Adrenal gland (tissue), 12 donors: ENCODE results near the gene DNAJB2. TPM values are rescaled to one million over a fixed set of nuclear protein-coding genes. Genes with fewer than 3 reads are reported as not detected.

Experiments used
- DNase-seq, 7 donors: peaks; one replicate each; pipeline ENCODE4 v3.0.0-alpha.2; 2019 to 2020
- H3K27ac ChIP-seq, 5 donors: fragments of 200-600 bp; sonication (generic) in 4 of 5; 1 replicate in 3 of 5; 2 replicates in 2 of 5; pipeline versions ENCODE4 v1.5.1 to v1.8.0; 2016 to 2020; ENCODE audit warnings: mild to moderate bottlenecking in 1 of 5
- H3K27me3 ChIP-seq: fragments of 200-600 bp; 2 replicates; pipeline ENCODE4 v1.8.0; 2021
- H3K36me3 ChIP-seq, 2 donors: fragments of 200-600 bp; replicated peaks in 1 of 2; 1 replicate in 1 of 2; 2 replicates in 1 of 2; pipeline versions ENCODE4 v1.5.1 to v1.8.0; 2018 to 2022
- H3K4me1 ChIP-seq, 2 donors: fragments of 200-600 bp; replicated peaks in 1 of 2; 1 replicate in 1 of 2; 2 replicates in 1 of 2; pipeline versions ENCODE4 v1.5.1 to v1.8.0; 2018 to 2021
- H3K4me3 ChIP-seq, 4 donors: fragments of 200-600 bp; sonication (generic) in 3 of 4; one replicate each; pipeline ENCODE4 v1.5.1; 2016 to 2018
- H3K9me3 ChIP-seq, 3 donors: fragments of 200-600 bp; sonication (generic) in 1 of 3; replicated peaks in 1 of 3; 1 replicate in 2 of 3; 2 replicates in 1 of 3; pipeline versions ENCODE4 v1.5.1 to v1.8.0; 2016 to 2021
- CTCF ChIP-seq, 6 experiments: fragments of 450-650 bp in 4 of 6; fragments of 200-600 bp in 2 of 6; sonication (generic) in 1 of 6; IDR thresholded peaks; 1 replicate in 5 of 6; 2 replicates in 1 of 6; pipeline versions ENCODE4 v1.5.1 to v1.8.0; 2016 to 2021; ENCODE audit warnings: antibody characterized with exemption in 6 of 6, mild to moderate bottlenecking in 2 of 6, moderate library complexity in 1 of 6
- POLR2A ChIP-seq, 2 donors: fragments of 450-650 bp; IDR thresholded peaks; one replicate each; pipeline ENCODE4 v1.6.1; 2017; ENCODE audit warnings: antibody characterized with exemption in 2 of 2, mild to moderate bottlenecking in 2 of 2, moderate library complexity in 1 of 2
- WGBS, 4 donors: extraction: QIAGEN DNeasy Blood & Tissue Kit in 2 of 4; methylation state at CpG; one replicate each; pipeline versions ENCODE4 v1.1.5 to v1.1.7; 2013 to 2017; 5-methylcytosine and 5-hydroxymethylcytosine counted together
- intact Hi-C, 2 donors: fragments of 100-400 bp; cut with DNase I; formaldehyde crosslinking; loops; one replicate each; pipeline versions ENCODE4 v1.14.1 to v1.15.0; 2022 to 2023
- polyA plus RNA-seq, 3 donors: library from polyadenylated mRNA; stranded (reverse); fragments of 200-250 nt in 2 of 3; fragments of 350-450 nt in 1 of 3; fragmentation: Illumina TruSeq in 1 of 3; extraction: RNeasy Lipid Tissue Mini Kit (QIAGEN cat#74804) in 1 of 3; gene quantifications; one replicate each; pipeline ENCODE4 v1.2.3, GENCODE V29; 2013 to 2014
- total RNA-seq, 9 donors: library from RNA; depleted of rRNA in 4 of 9; stranded (reverse); fragments of >200 nt in 4 of 9; fragments of 120-200 nt in 1 of 9; fragmentation: NEBNext Ultra II Directional in 1 of 9; extraction: Animal tissue kit (Norgen Biotek cat#: 25700) in 1 of 9; gene quantifications; one replicate each; pipeline versions ENCODE4 v1.1.0 to v1.2.4, GENCODE V29; 2013 to 2023
- donor health status: healthy with polysubstance abuse.
- donor health status: Bipolar disorder and iron deficiency.
- donor health status: DM: yes; HTN: yes; CAD: no.
- donor health status: DM: no; HTN: no; CAD: no.
- donor health status: DM: no; HTN: no; CAD: no.
- donor health status: DM: yes; HTN: yes; CAD: no.

DNAJB2 gene
- total and polyA plus RNA-seq, 12 donors, result 80.6 to 201 (median 137) TPM

GRCh38 chr2:219325657-219326315 is 46.6 kb downstream of the DNAJB2 start:
- no peak for DNase-seq
- intact Hi-C loops, result no loop called here
- TF ChIP-seq CTCF (IDR thresholded peaks at IDR 0.05), result no peak
- TF ChIP-seq POLR2A (IDR thresholded peaks at IDR 0.05), result no peak
- no peaks in the 10 kb centered on the region for H3K9me3 ChIP-seq
- no peaks in the 10 kb centered on the region for H3K36me3 ChIP-seq
- WGBS, 4 donors, result 59 to 67% (median 61%) methylated on average over 9 of the region's 9 CpGs
- H3K27ac ChIP-seq, result no peak overlapping the region
- H3K4me3 ChIP-seq, result no peak overlapping the region
- H3K27me3 ChIP-seq, result no peaks in the 10 kb centered on the region
- no peaks in the 10 kb centered on the region for H3K4me1 ChIP-seq

DNA sequence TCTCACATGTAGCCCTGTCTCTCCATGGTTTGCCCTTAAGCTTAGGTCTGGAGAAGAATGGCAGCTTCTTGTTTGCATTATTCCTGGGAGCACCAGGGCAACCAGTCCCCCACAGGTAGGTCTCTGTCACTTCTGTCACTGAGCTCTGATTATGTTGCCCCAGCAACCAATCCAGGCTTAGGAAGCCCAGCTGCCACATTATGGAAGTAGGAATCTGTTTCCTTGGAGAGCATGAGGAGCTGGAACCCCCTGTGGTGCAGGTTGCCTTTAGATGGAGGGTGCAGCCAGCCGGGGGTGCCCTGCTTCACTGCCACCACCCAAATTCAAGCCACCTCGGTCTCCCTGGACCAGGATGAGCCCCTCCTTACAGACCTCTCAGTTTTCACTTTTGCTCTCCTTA is 48.6 kb downstream of the DNAJB2 start:
- Histone ChIP-seq H3K27ac (no peak overlapping the region), H3K27me3 (peaks cover 12% of the 10 kb centered on the region), H3K9me3 (no peaks in the 10 kb centered on the region), H3K36me3 (no peaks in the 10 kb centered on the region), H3K4me1 (no peaks in the 10 kb centered on the region), H3K4me3 (no peak overlapping the region)
- DNase-seq, result no peak
- intact Hi-C loops, result no loop called here
- TF ChIP-seq POLR2A (IDR thresholded peaks at IDR 0.05) (no peak), CTCF (IDR thresholded peaks at IDR 0.05) (no peak)
- WGBS, 4 donors, result 35 to 53% (median 41%) methylated on average over 2 of the region's 2 CpGs

DNA sequence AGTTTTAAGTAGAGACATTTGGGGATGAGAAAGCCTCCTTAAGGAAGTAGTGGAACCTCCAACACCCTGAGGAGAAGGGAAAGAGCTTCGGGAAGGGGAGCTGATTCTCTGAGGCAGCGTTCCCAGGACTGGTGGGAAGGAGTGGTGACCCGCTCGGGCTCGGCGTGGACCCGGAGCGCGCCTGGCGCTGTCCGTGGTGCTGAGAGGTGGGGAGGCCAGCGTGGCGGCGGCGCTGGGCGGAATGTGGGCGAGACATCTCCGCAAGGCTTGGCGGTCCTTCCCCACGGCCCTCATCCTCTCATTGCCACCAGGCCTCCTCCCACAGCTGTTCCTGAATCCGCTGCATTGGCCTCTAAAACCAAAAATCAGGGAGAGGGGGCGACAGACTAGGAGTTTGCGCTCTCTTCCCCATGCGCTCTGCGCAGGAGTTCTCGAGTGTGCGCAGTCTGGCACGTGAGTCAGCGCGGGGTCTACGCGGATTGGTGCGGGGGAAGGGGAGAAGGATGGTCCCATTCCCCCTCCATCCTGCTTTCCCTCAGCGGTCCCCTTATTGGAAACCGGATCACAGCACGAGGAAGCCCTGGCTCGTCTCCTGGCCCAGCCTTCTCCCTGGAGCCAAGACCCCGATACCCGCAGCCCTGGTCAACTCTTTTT is 52.5 kb downstream of the DNAJB2 start:
- intact Hi-C loops, result no loop called here
- DNase-seq, result peak in 6 of 7 donors; percentile 11 to 45 (median 36)
- H3K27me3 ChIP-seq, result peaks cover 12% of the 10 kb centered on the region

GRCh38 chr2:219332542-219332941 is 53.4 kb downstream of the DNAJB2 start, which contains the start of gene RESP18:
Gene RESP18, minus strand, starts transcription at chr2:219332744.
- H3K27ac ChIP-seq, result no peak within 1 kb of the TSS
- H3K9me3 ChIP-seq, result no peaks in the 10 kb centered on the region
- peaks cover 12% of the 10 kb centered on the region for H3K27me3 ChIP-seq
- DNase-seq, result peak in 1 of 7 donors; percentile 17
- 6 to 8% (median 7%) methylated on average over 22 to 24 of the region's 24 CpGs for WGBS, 4 donors
- H3K4me1 ChIP-seq, result no peaks in the 10 kb centered on the region
- TF ChIP-seq POLR2A (IDR thresholded peaks at IDR 0.05) (no peak), CTCF (IDR thresholded peaks at IDR 0.05) (no peak)
- intact Hi-C loops, result no loop called here
- no peak within 1 kb of the TSS for H3K4me3 ChIP-seq
- no peaks in the 10 kb centered on the region for H3K36me3 ChIP-seq

More for the DNA sequence above, 52.5 kb downstream of the DNAJB2 start:
- no peak overlapping the region for H3K27ac ChIP-seq
- no peaks in the 10 kb centered on the region for H3K4me1 ChIP-seq
- H3K4me3 ChIP-seq, result no peak overlapping the region
- 9 to 14% (median 10%) methylated on average over 33 to 39 of the region's 39 CpGs for WGBS, 4 donors
- no peak for TF ChIP-seq POLR2A (IDR thresholded peaks at IDR 0.05)
- no peak for TF ChIP-seq CTCF (IDR thresholded peaks at IDR 0.05)
- H3K36me3 ChIP-seq, result no peaks in the 10 kb centered on the region
- H3K9me3 ChIP-seq, result no peaks in the 10 kb centered on the region
